ENCODE measurements around the gene CAMK1D. TPM values are rescaled to one million over a fixed set of nuclear protein-coding genes. Genes with fewer than 3 reads are reported as not detected.

The CAMK1D gene
- total RNA-seq, 3 donors from 2014 or later, result 20.6 to 48.5 (median 32.8) TPM

DNA sequence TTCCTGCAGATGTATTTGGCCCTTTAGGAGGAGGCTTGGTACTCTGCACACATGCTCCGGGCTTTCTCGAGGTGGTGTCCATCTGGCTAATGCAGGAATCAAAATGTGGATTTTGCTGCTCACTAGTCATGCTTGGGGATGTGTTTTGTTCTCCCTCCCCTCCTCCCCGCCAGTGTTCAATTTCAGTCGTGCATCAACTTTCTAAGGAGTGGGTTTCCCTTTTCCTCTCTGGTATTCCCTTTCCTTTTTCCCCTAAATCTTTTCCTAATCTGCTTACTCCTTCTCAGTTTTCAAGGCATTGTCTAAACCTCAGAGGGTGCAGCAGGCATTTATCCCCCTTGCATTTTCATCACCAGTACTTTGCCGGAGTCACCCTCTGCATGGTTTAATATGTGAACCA is 450.4 kb downstream of the CAMK1D start:
- intact Hi-C loops (cut with DNase I, micrococcal nuclease), result no loop called here
- DNase-seq, result no peak
- Histone ChIP-seq H3K4me1 (ENCODE audit: low read depth) (no peaks in the 10 kb centered on the region), H3K4me3 (no peak overlapping the region), H3K9me3 (no peaks in the 10 kb centered on the region), H3K36me3 (ENCODE audit: low read depth) (no peaks in the 10 kb centered on the region)
- ATAC-seq, result no peak
- TF ChIP-seq CTCF (IDR thresholded peaks at IDR 0.05), result no peak

DNA sequence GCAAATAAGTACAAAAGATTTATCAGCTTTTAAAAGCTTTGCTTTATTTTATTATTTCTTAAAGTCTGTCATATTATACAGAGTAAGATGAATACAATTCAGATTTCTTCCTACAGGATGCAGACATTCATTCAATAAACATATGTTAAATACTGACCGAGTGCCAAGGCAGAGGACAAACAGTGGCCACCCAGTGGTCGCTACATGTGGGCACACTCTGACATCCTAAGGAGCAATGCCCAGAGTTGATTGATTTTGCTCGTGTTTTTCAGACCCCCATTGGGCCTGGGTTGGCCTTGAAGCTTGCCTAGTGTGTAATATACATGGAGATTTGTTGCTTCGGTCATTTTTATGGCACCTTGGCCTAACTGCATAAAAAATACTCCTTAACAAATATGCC is 451.0 kb downstream of the CAMK1D start:
- no peak for ATAC-seq
- intact Hi-C loops (cut with DNase I, micrococcal nuclease), result no loop called here

DNA sequence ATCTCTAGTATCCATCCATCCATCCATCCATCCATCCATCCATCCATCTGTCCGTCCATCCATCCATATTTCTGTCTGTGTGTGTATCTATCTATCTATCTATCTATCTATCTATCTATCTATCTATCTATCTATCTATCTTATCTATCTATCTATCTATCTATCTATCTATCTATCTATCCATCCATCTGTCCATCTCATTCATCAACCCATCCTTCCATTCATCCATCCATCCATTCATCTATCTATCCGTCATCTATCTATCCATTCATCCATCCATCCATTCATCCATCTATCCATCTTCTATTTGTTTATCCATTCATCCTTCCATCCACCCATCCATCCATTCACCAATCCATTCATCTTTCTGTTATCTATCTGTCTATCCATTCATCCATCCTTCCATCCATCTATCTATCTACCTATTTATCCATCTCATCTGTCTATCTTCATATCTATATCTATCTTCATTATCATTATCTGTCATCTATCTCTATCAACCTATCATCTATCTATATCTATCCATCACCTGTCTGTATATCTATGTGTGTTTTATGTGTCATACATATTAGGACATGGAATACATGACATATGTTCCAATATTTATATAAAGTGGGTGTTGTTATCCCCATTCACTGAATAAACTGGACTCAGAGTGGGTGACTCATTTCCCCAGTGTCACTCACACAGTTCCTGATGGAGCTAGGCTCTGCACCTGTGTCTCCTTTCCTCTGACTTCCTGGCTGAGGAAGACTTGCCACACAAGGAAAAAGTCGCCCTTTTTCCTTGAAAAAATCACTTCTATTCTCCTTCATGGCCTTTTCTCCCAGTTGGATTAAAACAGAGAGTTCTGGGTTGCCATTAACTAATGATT is 452.1 kb downstream of the CAMK1D start:
- Histone ChIP-seq H3K9me3 (no peaks in the 10 kb centered on the region), H3K36me3 (ENCODE audit: low read depth) (no peaks in the 10 kb centered on the region), H3K4me1 (ENCODE audit: low read depth) (no peaks in the 10 kb centered on the region), H3K4me3 (no peak overlapping the region)
- ATAC-seq (peak; percentile 63), DNase-seq (no peak)
- intact Hi-C loops (cut with DNase I, micrococcal nuclease), result no loop called here
- TF ChIP-seq CTCF (IDR thresholded peaks at IDR 0.05), result no peak

More for the DNA sequence above, 451.0 kb downstream of the CAMK1D start:
- H3K9me3 ChIP-seq, result no peaks in the 10 kb centered on the region
- H3K36me3 ChIP-seq (ENCODE audit: low read depth), result no peaks in the 10 kb centered on the region
- no peak for DNase-seq
- no peaks in the 10 kb centered on the region for H3K4me1 ChIP-seq (ENCODE audit: low read depth)
- no peak for TF ChIP-seq CTCF (IDR thresholded peaks at IDR 0.05)
- H3K4me3 ChIP-seq, result no peak overlapping the region

- H3K9me3 ChIP-seq, result no peaks in the 10 kb centered on the region
- no peak overlapping the region for H3K4me3 ChIP-seq
- DNase-seq, result no peak
- intact Hi-C loops (cut with DNase I, micrococcal nuclease), result no loop called here
- TF ChIP-seq CTCF (IDR thresholded peaks at IDR 0.05), result no peak
- H3K4me1 ChIP-seq (ENCODE audit: low read depth), result no peaks in the 10 kb centered on the region
- ATAC-seq, result no peak
- no peaks in the 10 kb centered on the region for H3K36me3 ChIP-seq (ENCODE audit: low read depth)
Observed at GRCh38 chr10:12803776-12804175, 454.4 kb downstream of the CAMK1D start.

GRCh38 chr10:12806228-12807095 is 457.1 kb downstream of the CAMK1D start:
- DNase-seq, result peak in 2 of 3 donors; percentile 31 to 44
- TF ChIP-seq CTCF (IDR thresholded peaks at IDR 0.05), result no peak
- Histone ChIP-seq H3K9me3 (no peaks in the 10 kb centered on the region), H3K36me3 (ENCODE audit: low read depth) (no peaks in the 10 kb centered on the region), H3K4me3 (no peak overlapping the region), H3K4me1 (ENCODE audit: low read depth) (no peaks in the 10 kb centered on the region)
- peak; percentile 71 for ATAC-seq
- intact Hi-C loops (cut with DNase I, micrococcal nuclease), result no loop called here

Measured in mucosa of descending colon (tissue), 3 donors.